ENCODE data around the gene CFAP157.
A peak's percentile ranks its signal among the peaks of the same experiment; 100 is the strongest.

CFAP157 gene

GRCh38 chr9:127738666-127739065 lies 31.9 kb downstream of the CFAP157 start:
- TF ChIP-seq CTCF (IDR thresholded peaks at IDR 0.05; ENCODE audit: control insufficient read depth, insufficient read depth, low read depth, low read length, missing control alignments), result no peak
- no peak for DNase-seq (ENCODE audit: low read depth)
- H3K4me3 ChIP-seq (ENCODE audit: control insufficient read depth, low read depth, low read length), result no peak overlapping the region

- DNase-seq (ENCODE audit: low read depth), result no peak
- no peak for TF ChIP-seq CTCF (IDR thresholded peaks at IDR 0.05; ENCODE audit: control insufficient read depth, insufficient read depth, low read depth, low read length, missing control alignments)
- no peak overlapping the region for H3K4me3 ChIP-seq (ENCODE audit: control insufficient read depth, low read depth, low read length)
Observed at GRCh38 chr9:127739614-127740330, 33.0 kb downstream of the CFAP157 start.

- DNase-seq (ENCODE audit: low read depth), result no peak
- H3K4me3 ChIP-seq (ENCODE audit: control insufficient read depth, low read depth, low read length), result no peak overlapping the region; the same call in none of the 2 replicates
- no peak for TF ChIP-seq CTCF (IDR thresholded peaks at IDR 0.05; ENCODE audit: control insufficient read depth, insufficient read depth, low read depth, low read length, missing control alignments)
Observed at GRCh38 chr9:127741831-127742434, 35.1 kb downstream of the CFAP157 start.

- DNase-seq (ENCODE audit: low read depth), result no peak
- peak overlapping the region; percentile 21 for H3K4me3 ChIP-seq (ENCODE audit: control insufficient read depth, low read depth, low read length)
- no peak for TF ChIP-seq CTCF (IDR thresholded peaks at IDR 0.05; ENCODE audit: control insufficient read depth, insufficient read depth, low read depth, low read length, missing control alignments)
Observed at GRCh38 chr9:127742435-127743088, 35.8 kb downstream of the CFAP157 start.

- DNase-seq (ENCODE audit: low read depth), result no peak
- no peak overlapping the region for H3K4me3 ChIP-seq (ENCODE audit: control insufficient read depth, low read depth, low read length)
- no peak for TF ChIP-seq CTCF (IDR thresholded peaks at IDR 0.05; ENCODE audit: control insufficient read depth, insufficient read depth, low read depth, low read length, missing control alignments)
Observed at GRCh38 chr9:127744398-127745110, 37.8 kb downstream of the CFAP157 start.

- TF ChIP-seq CTCF (IDR thresholded peaks at IDR 0.05; ENCODE audit: control insufficient read depth, insufficient read depth, low read depth, low read length, missing control alignments), result no peak
- H3K4me3 ChIP-seq (ENCODE audit: control insufficient read depth, low read depth, low read length), result no peak overlapping the region
- no peak for DNase-seq (ENCODE audit: low read depth)
Observed at GRCh38 chr9:127746959-127747569, 40.3 kb downstream of the CFAP157 start.
